HCT116 (cell line): ENCODE results near the gene SYNE1. TPM values are rescaled to one million over a fixed set of nuclear protein-coding genes. Genes with fewer than 3 reads are reported as not detected.

Source experiments
- ATAC-seq: fragments of 200-7000 bp; cut with Tn5 transposase; 2 replicates; pipeline ENCODE4 v1.9.1; 2020; ENCODE audit warnings: mild to moderate bottlenecking, moderate library complexity
- BruUV-seq: library from RNA; stranded (reverse); fragments of 400-500 nt; replicated peaks from 2 replicates; lab custom pipeline; 2021; lab: Mats Ljungman, UMichigan
- CTCF ChIA-PET: fragments of 300-600 bp; sonication (Branson Sonifier 250); formaldehyde crosslinking; loops from one replicate; lab custom pipeline; 2021; ENCODE audit warnings: antibody characterized with exemption; lab: Charles Lee
- POLR2A ChIA-PET: fragments of 300-600, 350-600 bp; sonication (Branson Sonifier 250); formaldehyde crosslinking; loops from one replicate; lab custom pipeline; 2021; ENCODE audit warnings: antibody characterized with exemption; lab: Charles Lee
- RAD21 ChIA-PET, 2 experiments: fragments of 300-600 bp; sonication (Branson Sonifier 250); formaldehyde crosslinking; loops; one replicate each; lab custom pipeline; 2023; ENCODE audit warnings: low total read pairs in 2 of 2; ENCODE audit not compliant: uncharacterized antibody in 2 of 2, unreplicated experiment in 2 of 2, low non-redundant PET in 1 of 2; lab: Charles Lee
- DNase-seq: peaks from one replicate; pipeline ENCODE4 v3.0.0-alpha.2; 2010; ENCODE audit warnings: low read depth, low spot score
- H2AFZ ChIP-seq: fragments of 200-600 bp; shearing (Covaris generic), sonication (generic); 2 replicates; pipeline ENCODE4 v1.6.1; 2017; ENCODE audit warnings: low read depth, mixed run types, mixed read lengths, antibody characterized with exemption, low read length; ENCODE audit not compliant: poor library complexity, severe bottlenecking
- H3K27ac ChIP-seq: 2 replicates; pipeline ENCODE4 v1.5.1; 2012; ENCODE audit warnings: low read depth, low read length
- H3K27me3 ChIP-seq: fragments of 200-600 bp; sonication (generic); 2 replicates; pipeline ENCODE4 v1.6.1; 2016; ENCODE audit warnings: mixed run types, low read length, mixed read lengths; ENCODE audit not compliant: insufficient read depth
- H3K36me3 ChIP-seq, 2 experiments: fragments of 200-500 bp in 1 of 2; fragments of 200-600 bp in 1 of 2; sonication (Bioruptor generic) in 1 of 2; sonication (generic) in 1 of 2; 2 replicates each; pipeline versions ENCODE4 v1.5.1 to v1.6.1; 2014 to 2016; ENCODE audit warnings: low read length in 2 of 2, inconsistent platforms in 1 of 2, mixed read lengths in 1 of 2, mixed run types in 1 of 2; ENCODE audit not compliant: insufficient read depth in 2 of 2, control insufficient read depth in 1 of 2
- H3K4me1 ChIP-seq, 2 experiments: fragments of 200-600 bp in 1 of 2; sonication (generic) in 1 of 2; 2 replicates each; pipeline versions ENCODE4 v1.5.1 to v1.6.1; 2012 to 2017; ENCODE audit warnings: low read length in 2 of 2, inconsistent platforms in 1 of 2, mild to moderate bottlenecking in 1 of 2, mixed read lengths in 1 of 2, mixed run types in 1 of 2, moderate library complexity in 1 of 2; ENCODE audit not compliant: insufficient read depth in 2 of 2, control insufficient read depth in 1 of 2
- H3K4me2 ChIP-seq: fragments of 200-600 bp; sonication (generic); 2 replicates; pipeline ENCODE4 v1.6.1; 2017; ENCODE audit warnings: mixed run types, low read length, mixed read lengths
- H3K4me3 ChIP-seq, 2 experiments: fragments of 200-600 bp in 1 of 2; sonication (generic) in 1 of 2; replicated peaks in 1 of 2; 2 replicates each; pipeline ENCODE4 v1.5.1; 2011 to 2016; ENCODE audit warnings: low read length in 2 of 2, control low read depth in 1 of 2, low read depth in 1 of 2, mild to moderate bottlenecking in 1 of 2, mixed read lengths in 1 of 2, mixed run types in 1 of 2
- H3K79me2 ChIP-seq: fragments of 200-600 bp; sonication (generic); 2 replicates; pipeline ENCODE4 v1.6.1; 2017; ENCODE audit warnings: mild to moderate bottlenecking, mixed run types, low read length, moderate library complexity, mixed read lengths; ENCODE audit not compliant: insufficient read depth
- H3K9ac ChIP-seq: fragments of 200-600 bp; sonication (generic); 2 replicates; pipeline ENCODE4 v1.6.1; 2016; ENCODE audit warnings: low read length, mixed read lengths
- H3K9me2 ChIP-seq: fragments of 200-600 bp; sonication (generic), shearing (Covaris generic); 2 replicates; pipeline ENCODE4 v1.6.1; 2017; ENCODE audit warnings: mixed run types, mild to moderate bottlenecking, moderate library complexity; ENCODE audit not compliant: insufficient read depth
- H3K9me3 ChIP-seq, 2 experiments: fragments of 200-500 bp in 1 of 2; fragments of 200-600 bp in 1 of 2; sonication (Bioruptor generic) in 1 of 2; sonication (generic) in 1 of 2; 2 replicates each; pipeline ENCODE4 v1.6.1; 2014 to 2017; ENCODE audit warnings: low read length in 2 of 2, mixed read lengths in 2 of 2, inconsistent platforms in 1 of 2, low read depth in 1 of 2, mild to moderate bottlenecking in 1 of 2, mixed run types in 1 of 2, moderate library complexity in 1 of 2; ENCODE audit not compliant: control insufficient read depth in 1 of 2, insufficient read depth in 1 of 2
- H4K20me1 ChIP-seq: fragments of 200-600 bp; sonication (generic), shearing (Covaris generic); 2 replicates; pipeline ENCODE4 v1.6.1; 2017; ENCODE audit warnings: mixed run types, mild to moderate bottlenecking, moderate library complexity; ENCODE audit not compliant: insufficient read depth
- CBX3 ChIP-seq: IDR thresholded peaks from 2 replicates; pipeline ENCODE4 v1.6.1; 2012; ENCODE audit warnings: low read depth
- EGR1 ChIP-seq: IDR thresholded peaks from 2 replicates; pipeline ENCODE4 v1.6.1; 2012; ENCODE audit warnings: low read depth
- EZH2phosphoT487 ChIP-seq: fragments of 200-600 bp; IDR thresholded peaks from 2 replicates; pipeline ENCODE4 v1.6.1; 2018; ENCODE audit warnings: antibody characterized with exemption, borderline replicate concordance
- POLR2AphosphoS5 ChIP-seq: IDR thresholded peaks from 2 replicates; pipeline ENCODE4 v1.6.1; 2011; ENCODE audit warnings: mild to moderate bottlenecking, low read depth, low read length, moderate library complexity
- SIN3A ChIP-seq: IDR thresholded peaks from 2 replicates; pipeline ENCODE4 v1.6.1; 2012; ENCODE audit warnings: low read depth
- SP1 ChIP-seq: IDR thresholded peaks from 2 replicates; pipeline ENCODE4 v1.6.1; 2012; ENCODE audit warnings: low read depth
- ZFX ChIP-seq: fragments of 450-650 bp; IDR thresholded peaks from 2 replicates; pipeline ENCODE4 v1.6.1; 2017
- ZNF274 ChIP-seq: fragments of 200-500 bp; sonication (Bioruptor generic); IDR thresholded peaks from 2 replicates; pipeline ENCODE4 v1.6.1; 2014; ENCODE audit warnings: mild to moderate bottlenecking, low read depth, low read length, inconsistent platforms
- intact Hi-C: fragments of 100-400 bp; cut with micrococcal nuclease; formaldehyde crosslinking; loops from 2 replicates; pipeline ENCODE4 v1.10.0; 2022
- total RNA-seq: library from RNA; stranded (reverse); gene quantifications from one replicate; pipeline ENCODE4 v1.2.1, GENCODE V29; 2021; ENCODE audit not compliant: unreplicated experiment
- TF ChIP-seq, protein P1 (sequence below): IDR thresholded peaks from 2 replicates; pipeline ENCODE4 v1.6.1; 2012
- TF ChIP-seq, protein P2 (sequence below), 3 experiments: fragments of 200-600 bp in 1 of 3; sonication (generic) in 1 of 3; IDR thresholded peaks in 2 of 3; conservative IDR thresholded peaks in 1 of 3; 2 replicates each; pipeline ENCODE4 v1.5.1; 2012 to 2017; ENCODE audit warnings: low read depth in 2 of 3, low read length in 2 of 3, antibody characterized with exemption in 1 of 3, borderline replicate concordance in 1 of 3, control low read depth in 1 of 3, mild to moderate bottlenecking in 1 of 3, mixed read lengths in 1 of 3, mixed run types in 1 of 3, moderate library complexity in 1 of 3; ENCODE audit not compliant: insufficient read depth in 1 of 3

The SYNE1 gene
- total RNA-seq, 1 experiment from 2014 or later: 5.4 TPM

DNA sequence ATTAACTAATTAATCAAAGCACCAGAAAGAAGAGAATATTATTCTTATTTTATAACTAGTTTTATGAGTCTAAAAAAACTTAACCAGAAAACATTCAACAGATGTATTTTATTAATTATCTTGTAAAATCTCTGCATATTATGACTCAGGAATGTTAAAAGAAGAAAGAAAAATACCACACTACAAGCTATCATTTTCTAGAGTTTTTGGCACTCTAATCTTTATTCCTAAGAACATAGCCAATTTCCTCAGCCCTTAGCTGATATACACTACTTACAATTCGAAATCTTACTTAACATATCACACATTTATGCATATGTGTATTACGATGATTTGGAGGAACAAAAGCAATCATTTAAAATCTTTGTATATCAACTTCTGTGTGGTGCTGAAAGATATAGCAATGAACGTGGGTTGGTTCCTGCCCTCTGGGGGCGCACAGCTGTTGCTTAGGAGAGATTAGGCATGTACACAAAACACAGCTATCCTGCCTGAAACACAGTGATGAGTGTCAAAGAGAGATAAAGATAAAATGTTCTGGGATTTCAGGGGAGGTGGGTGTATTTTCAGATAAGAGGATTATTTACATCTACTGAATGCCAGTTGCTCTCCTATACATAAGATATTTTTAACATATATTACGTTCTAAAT is 404.5 kb downstream of the SYNE1 start:
- no peak overlapping the region for H2AFZ ChIP-seq
- no peak overlapping the region for H3K4me3 ChIP-seq
- no peaks in the 10 kb centered on the region for H3K27me3 ChIP-seq
- no peaks in the 10 kb centered on the region for H3K4me1 ChIP-seq
- TF ChIP-seq EZH2phosphoT487 (no peak), POLR2AphosphoS5 (no peak), EGR1 (no peak), ZFX (no peak), ZNF274 (no peak)
- TF ChIP-seq, protein P1, sequence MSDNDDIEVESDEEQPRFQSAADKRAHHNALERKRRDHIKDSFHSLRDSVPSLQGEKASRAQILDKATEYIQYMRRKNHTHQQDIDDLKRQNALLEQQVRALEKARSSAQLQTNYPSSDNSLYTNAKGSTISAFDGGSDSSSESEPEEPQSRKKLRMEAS: no peak
- CTCF ChIA-PET: interaction anchor here (1.3 kb wide), 1 partner anchor 124 kb away, joined by 4 read pairs; no protein-coding TSS in a partner anchor
- no peak overlapping the region for H3K9ac ChIP-seq
- no peak for DNase-seq
- no peaks in the 10 kb centered on the region for H3K36me3 ChIP-seq
- no TSS peak for BruUV-seq
- H3K9me2 ChIP-seq: no peaks in the 10 kb centered on the region
- H3K27ac ChIP-seq: no peak overlapping the region
- intact Hi-C loops: no loop called here
- no peak overlapping the region for H3K4me2 ChIP-seq
- POLR2A ChIA-PET: no interaction called here
- RAD21 ChIA-PET: no interaction called here
- H3K9me3 ChIP-seq: no peaks in the 10 kb centered on the region
- ATAC-seq: no peak
- H4K20me1 ChIP-seq: no peaks in the 10 kb centered on the region
- H3K79me2 ChIP-seq: no peaks in the 10 kb centered on the region

DNA sequence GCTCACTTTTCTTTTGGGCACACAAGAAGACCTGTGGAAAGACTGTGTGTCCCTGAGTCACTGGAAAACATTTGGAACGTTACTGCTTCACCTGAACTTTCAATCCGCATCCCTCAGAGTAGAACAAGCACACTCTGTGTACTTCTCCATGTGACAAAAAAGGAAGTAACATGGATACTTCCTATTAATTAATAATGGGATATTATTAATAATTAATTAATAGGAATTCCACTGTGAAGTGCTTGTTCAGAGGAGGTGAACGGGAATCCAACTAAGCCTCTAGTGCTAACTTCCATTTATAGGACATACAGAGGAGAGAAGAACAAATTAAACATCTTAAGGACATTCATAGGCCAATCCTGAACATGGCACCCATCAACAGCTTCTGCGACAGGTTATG is 407.8 kb downstream of the SYNE1 start:
- no peak overlapping the region for H3K4me3 ChIP-seq
- no peaks in the 10 kb centered on the region for H3K27me3 ChIP-seq
- no peaks in the 10 kb centered on the region for H4K20me1 ChIP-seq
- BruUV-seq: no TSS peak
- H3K4me2 ChIP-seq: no peak overlapping the region
- H3K9me2 ChIP-seq: no peaks in the 10 kb centered on the region
- ATAC-seq (no peak), DNase-seq (no peak)
- no peaks in the 10 kb centered on the region for H3K9me3 ChIP-seq
- intact Hi-C loops: no loop called here
- H2AFZ ChIP-seq: no peak overlapping the region
- no peaks in the 10 kb centered on the region for H3K4me1 ChIP-seq
- TF ChIP-seq SP1: no peak
- TF ChIP-seq POLR2AphosphoS5: no peak
- TF ChIP-seq, protein P2, sequence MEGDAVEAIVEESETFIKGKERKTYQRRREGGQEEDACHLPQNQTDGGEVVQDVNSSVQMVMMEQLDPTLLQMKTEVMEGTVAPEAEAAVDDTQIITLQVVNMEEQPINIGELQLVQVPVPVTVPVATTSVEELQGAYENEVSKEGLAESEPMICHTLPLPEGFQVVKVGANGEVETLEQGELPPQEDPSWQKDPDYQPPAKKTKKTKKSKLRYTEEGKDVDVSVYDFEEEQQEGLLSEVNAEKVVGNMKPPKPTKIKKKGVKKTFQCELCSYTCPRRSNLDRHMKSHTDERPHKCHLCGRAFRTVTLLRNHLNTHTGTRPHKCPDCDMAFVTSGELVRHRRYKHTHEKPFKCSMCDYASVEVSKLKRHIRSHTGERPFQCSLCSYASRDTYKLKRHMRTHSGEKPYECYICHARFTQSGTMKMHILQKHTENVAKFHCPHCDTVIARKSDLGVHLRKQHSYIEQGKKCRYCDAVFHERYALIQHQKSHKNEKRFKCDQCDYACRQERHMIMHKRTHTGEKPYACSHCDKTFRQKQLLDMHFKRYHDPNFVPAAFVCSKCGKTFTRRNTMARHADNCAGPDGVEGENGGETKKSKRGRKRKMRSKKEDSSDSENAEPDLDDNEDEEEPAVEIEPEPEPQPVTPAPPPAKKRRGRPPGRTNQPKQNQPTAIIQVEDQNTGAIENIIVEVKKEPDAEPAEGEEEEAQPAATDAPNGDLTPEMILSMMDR (IDR thresholded peaks at IDR 0.05 in 2 of 3, conservative IDR thresholded peaks at IDR 0.05 in 1 of 3; ENCODE audit: borderline replicate concordance in 1 of 3, insufficient read depth in 1 of 3, low read depth in 2 of 3, low read length in 2 of 3): no peak
- TF ChIP-seq ZNF274: no peak
- no peak for TF ChIP-seq SIN3A
- no peak for TF ChIP-seq CBX3
- ChIA-PET CTCF (no interaction called here), POLR2A (no interaction called here), RAD21 (no interaction called here)
- H3K27ac ChIP-seq: no peak overlapping the region
- H3K79me2 ChIP-seq: no peaks in the 10 kb centered on the region
- no peak overlapping the region for H3K9ac ChIP-seq
- no peaks in the 10 kb centered on the region for H3K36me3 ChIP-seq
